Erythroblast (primary cell): ENCODE data around the gene DLG2.

Experiments
- GATA1 ChIP-seq: IDR thresholded peaks from 2 replicates; pipeline ENCODE4 v1.6.1; 2011; ENCODE audit warnings: low read depth, mild to moderate bottlenecking, control low read depth, low read length, moderate library complexity
- POLR2A ChIP-seq: IDR thresholded peaks from 2 replicates; pipeline ENCODE4 v1.6.1; 2011; ENCODE audit warnings: mild to moderate bottlenecking, low read length

DNA sequence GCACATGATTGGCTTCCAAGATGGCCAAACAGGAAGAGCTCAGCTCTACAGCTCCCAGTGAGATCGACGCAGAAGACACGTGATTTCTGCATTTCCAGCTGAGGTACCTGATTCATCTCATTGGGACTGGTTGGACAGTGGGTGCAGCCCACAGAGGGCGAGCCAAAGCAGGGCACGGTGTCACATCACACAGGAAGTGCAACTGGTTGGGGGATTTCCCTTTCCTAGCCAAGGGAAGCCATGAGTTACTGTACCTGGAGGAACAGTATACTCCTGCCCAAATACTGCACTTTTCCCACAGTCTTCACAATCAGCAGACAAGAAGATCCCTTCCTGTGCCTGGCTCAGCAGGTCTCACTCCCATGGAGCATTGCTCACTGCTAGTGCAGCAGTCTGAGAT, 131.2 kb downstream of the DLG2 start:
- TF ChIP-seq POLR2A (no peak), GATA1 (no peak)
